Colonic mucosa (tissue), 4 donors: ENCODE data around the gene TRABD2B. TPM values are rescaled to one million over a fixed set of nuclear protein-coding genes. Genes with fewer than 3 reads are reported as not detected.

ENCODE experiments used
- DNase-seq: peaks from one replicate; pipeline ENCODE4 v3.0.0-alpha.2; 2020
- H3K27ac ChIP-seq: fragments of 200-600 bp; one replicate; pipeline ENCODE4 v1.8.0; 2021
- H3K27me3 ChIP-seq: fragments of 200-600 bp; one replicate; pipeline ENCODE4 v1.8.0; 2021
- H3K36me3 ChIP-seq: fragments of 200-600 bp; one replicate; pipeline ENCODE4 v1.8.0; 2021
- H3K4me1 ChIP-seq: fragments of 200-600 bp; one replicate; pipeline ENCODE4 v1.8.0; 2021; ENCODE audit warnings: mild to moderate bottlenecking
- H3K4me3 ChIP-seq: fragments of 200-600 bp; one replicate; pipeline ENCODE4 v1.8.0; 2021
- H3K9ac ChIP-seq, 2 donors: one replicate each; pipeline ENCODE4 v1.7.0; 2013; ENCODE audit warnings: control low read depth in 2 of 2, low read depth in 2 of 2, low read length in 2 of 2
- H3K9me3 ChIP-seq: fragments of 200-600 bp; one replicate; pipeline ENCODE4 v1.8.0; 2021
- intact Hi-C: fragments of 100-400 bp; cut with DNase I; formaldehyde crosslinking; loops from one replicate; pipeline ENCODE4 v1.14.1; 2022
- total RNA-seq, 2 donors: library from RNA; stranded (reverse); fragmentation: NEBNext Ultra II Directional in 1 of 2; extraction: Animal tissue kit (Norgen Biotek cat#: 25700) in 1 of 2; gene quantifications; one replicate each; pipeline ENCODE4 v1.2.1, GENCODE V29; 2021
- TF ChIP-seq, protein P1 (sequence below): fragments of 200-600 bp; IDR thresholded peaks from one replicate; pipeline ENCODE4 v1.8.0; 2022; ENCODE audit warnings: antibody characterized with exemption, mild to moderate bottlenecking
- donor health status: healthy.
- donor health status: DM: no; HTN: no; CAD: no.
- donor health status: DM: no; HTN: no; CAD: no.

Gene TRABD2B
- total RNA-seq, 2 donors from 2014 or later = 0.42 to 0.77 TPM

DNA sequence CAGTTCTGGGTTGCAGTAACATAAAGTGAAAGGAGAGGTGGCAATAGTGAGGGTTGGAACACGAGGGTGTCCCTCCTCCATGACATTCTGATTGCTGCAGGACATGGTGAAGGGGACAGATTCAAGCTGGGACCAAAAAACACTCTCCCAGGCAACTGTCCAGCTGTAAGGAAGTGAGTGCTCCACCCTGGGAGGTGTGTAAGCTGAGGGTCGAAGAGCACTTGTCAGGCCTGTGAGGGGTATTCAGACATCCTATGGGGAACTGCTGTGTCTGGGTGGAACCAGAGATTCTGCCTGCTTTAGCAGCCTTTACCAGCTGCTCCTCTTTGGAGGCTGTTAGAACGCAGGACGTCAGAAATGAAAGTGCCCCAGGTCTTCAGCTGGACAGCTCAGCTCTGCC, 212.1 kb downstream of the TRABD2B start:
- TF ChIP-seq, protein P1, sequence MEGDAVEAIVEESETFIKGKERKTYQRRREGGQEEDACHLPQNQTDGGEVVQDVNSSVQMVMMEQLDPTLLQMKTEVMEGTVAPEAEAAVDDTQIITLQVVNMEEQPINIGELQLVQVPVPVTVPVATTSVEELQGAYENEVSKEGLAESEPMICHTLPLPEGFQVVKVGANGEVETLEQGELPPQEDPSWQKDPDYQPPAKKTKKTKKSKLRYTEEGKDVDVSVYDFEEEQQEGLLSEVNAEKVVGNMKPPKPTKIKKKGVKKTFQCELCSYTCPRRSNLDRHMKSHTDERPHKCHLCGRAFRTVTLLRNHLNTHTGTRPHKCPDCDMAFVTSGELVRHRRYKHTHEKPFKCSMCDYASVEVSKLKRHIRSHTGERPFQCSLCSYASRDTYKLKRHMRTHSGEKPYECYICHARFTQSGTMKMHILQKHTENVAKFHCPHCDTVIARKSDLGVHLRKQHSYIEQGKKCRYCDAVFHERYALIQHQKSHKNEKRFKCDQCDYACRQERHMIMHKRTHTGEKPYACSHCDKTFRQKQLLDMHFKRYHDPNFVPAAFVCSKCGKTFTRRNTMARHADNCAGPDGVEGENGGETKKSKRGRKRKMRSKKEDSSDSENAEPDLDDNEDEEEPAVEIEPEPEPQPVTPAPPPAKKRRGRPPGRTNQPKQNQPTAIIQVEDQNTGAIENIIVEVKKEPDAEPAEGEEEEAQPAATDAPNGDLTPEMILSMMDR = no peak
- no peak for DNase-seq
- H3K27ac ChIP-seq = no peak overlapping the region
- H3K9me3 ChIP-seq = no peaks in the 10 kb centered on the region
- no peak overlapping the region for H3K4me3 ChIP-seq
- H3K36me3 ChIP-seq = no peaks in the 10 kb centered on the region
- no peak overlapping the region for H3K9ac ChIP-seq
- intact Hi-C loops = no loop called here
- no peaks in the 10 kb centered on the region for H3K4me1 ChIP-seq
- no peaks in the 10 kb centered on the region for H3K27me3 ChIP-seq

DNA sequence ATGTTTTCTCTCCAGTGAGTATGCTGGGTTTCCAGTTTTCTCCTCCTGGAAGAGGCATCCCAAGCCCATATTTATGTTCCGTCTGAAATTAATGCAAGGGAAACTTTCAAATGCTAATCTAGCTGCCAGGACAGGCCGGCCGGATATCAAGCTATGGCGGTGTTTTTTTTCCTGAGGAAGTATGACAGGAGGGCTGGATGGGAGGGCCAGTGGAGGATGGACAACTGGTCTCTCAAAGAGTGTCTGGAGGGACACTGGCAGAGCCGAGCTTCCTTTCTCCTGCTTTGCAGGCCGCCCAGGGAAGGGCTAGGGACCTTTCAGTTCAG, 212.7 kb downstream of the TRABD2B start:
- H3K9me3 ChIP-seq = no peaks in the 10 kb centered on the region
- no peaks in the 10 kb centered on the region for H3K36me3 ChIP-seq
- H3K27ac ChIP-seq = no peak overlapping the region
- no peaks in the 10 kb centered on the region for H3K27me3 ChIP-seq
- TF ChIP-seq, protein P1 = no peak
- H3K9ac ChIP-seq = no peak overlapping the region
- H3K4me3 ChIP-seq = no peak overlapping the region
- intact Hi-C loops = no loop called here
- DNase-seq = no peak
- H3K4me1 ChIP-seq = no peaks in the 10 kb centered on the region

DNA sequence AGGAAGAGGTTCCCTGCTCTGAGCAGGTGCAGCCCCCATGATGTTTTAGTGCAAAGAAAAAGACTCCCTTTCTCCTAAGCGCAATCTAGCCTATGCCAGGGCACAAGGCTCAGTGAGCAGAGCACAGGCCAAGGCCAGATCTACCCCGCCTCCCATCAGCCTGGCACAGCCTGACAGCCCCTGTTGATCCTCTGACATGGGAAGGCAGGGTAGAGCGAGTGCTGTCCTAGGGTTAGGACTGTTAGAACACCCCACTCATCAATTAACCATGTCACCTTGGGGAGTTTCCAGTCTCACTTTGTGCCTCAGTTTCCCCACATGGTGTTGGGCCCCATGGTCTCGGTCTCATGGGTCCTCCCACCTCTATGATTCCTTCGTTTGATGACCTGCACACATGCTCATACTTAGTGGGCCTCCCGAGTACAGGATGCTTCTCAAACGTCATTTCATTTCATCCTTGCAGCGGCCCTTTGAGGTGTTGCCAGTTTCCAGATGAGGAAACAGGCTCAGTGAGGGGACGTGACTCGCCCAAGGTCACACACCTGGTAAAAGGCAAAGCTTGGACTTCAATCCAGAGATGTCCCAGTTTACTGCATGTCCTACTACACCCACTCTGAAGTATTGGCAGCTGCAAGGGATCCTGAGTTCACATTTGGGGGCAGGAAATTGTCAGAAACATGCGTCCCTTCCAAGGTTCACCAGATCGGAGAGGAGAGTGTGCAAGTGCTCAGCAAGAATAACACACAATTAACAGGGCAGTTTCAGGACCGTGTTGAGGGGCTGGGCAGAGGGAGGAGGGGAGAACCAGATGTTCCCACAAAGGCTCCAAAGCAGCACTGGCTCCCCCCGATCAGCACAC, 213.3 kb downstream of the TRABD2B start:
- Histone ChIP-seq H3K27me3 (no peaks in the 10 kb centered on the region), H3K4me3 (no peak overlapping the region), H3K27ac (no peak overlapping the region), H3K36me3 (no peaks in the 10 kb centered on the region), H3K9me3 (no peaks in the 10 kb centered on the region), H3K9ac (no peak overlapping the region), H3K4me1 (no peaks in the 10 kb centered on the region)
- DNase-seq = no peak
- TF ChIP-seq, protein P1 = no peak
- intact Hi-C loops = no loop called here

DNA sequence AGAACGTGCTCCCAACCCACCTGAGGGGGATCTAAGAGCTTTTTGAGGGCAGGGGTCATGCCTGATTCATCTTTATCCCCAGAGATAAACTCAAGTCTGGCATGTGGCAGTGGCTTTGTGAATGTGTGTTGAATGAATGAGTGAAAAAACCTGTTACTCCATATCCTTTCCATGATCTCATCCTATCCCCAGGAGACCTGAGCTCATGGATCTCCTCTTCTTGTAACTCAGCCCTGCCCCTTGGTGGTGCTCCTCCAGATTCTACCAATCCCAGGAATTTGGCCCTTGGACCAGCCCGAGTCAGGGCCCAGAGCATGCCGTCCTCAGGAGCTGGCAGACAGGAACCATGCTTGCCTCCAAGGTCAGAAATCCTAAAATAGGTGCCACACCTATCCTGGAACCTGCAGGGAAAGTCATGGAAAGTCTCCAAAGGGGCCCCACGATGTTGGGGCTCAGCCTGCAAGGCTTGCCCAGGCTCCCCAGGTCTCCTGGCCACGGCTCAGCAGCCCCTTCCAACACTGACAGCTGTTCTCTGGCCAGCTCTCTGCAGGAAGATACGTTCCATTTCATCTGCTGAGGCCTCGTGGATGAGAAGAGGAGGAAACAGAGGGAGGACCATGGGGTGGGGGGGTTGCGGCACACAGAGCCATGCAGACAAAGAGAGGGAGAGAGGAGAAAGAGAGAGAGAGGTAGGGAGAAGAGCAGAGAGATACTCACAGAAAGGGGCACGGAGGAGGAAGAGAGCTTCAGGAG, 214.6 kb downstream of the TRABD2B start:
- no peak for DNase-seq
- H3K9ac ChIP-seq = no peak overlapping the region
- TF ChIP-seq, protein P1 = no peak
- no peak overlapping the region for H3K4me3 ChIP-seq
- no peaks in the 10 kb centered on the region for H3K4me1 ChIP-seq
- no peaks in the 10 kb centered on the region for H3K9me3 ChIP-seq
- no peak overlapping the region for H3K27ac ChIP-seq
- no peaks in the 10 kb centered on the region for H3K36me3 ChIP-seq
- intact Hi-C loops = no loop called here
- H3K27me3 ChIP-seq = no peaks in the 10 kb centered on the region

DNA sequence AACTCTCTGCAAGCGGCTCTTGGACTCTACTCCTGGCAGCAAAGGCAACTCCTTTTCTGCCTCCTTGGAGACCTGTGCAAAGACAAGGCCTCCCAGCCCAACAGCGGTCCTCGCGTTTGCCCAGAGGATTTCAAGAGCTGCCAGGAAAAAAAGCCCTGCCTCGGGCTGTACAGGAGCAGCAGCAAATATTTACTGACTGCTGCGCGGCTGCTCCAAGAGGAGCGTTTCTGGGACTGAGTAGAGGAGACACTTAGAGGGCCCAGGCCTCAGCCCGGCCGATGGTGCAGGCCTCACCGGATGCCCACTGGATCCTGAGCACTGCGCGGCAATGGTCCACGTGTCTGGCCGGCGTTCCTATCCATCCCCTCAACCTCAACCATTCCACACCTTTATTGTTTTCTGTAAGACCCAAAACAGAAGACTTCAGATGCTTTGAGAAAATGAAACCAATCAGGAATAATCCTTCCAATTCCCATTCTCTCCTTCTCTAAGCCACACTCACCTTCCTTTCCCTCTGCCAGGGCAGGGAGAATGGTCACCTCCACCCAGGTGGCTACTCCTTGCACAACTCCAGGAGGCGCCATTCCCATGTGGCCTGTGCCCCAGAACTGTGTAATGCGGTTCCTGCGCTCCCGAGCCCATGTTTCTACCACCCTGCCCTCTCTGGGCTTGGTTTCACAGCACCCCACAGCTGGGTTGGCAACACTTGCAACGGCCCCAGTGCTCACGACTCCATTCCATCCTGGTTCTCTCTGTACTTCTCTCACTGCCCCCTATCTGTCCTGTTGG, 215.8 kb downstream of the TRABD2B start:
- Histone ChIP-seq H3K36me3 (no peaks in the 10 kb centered on the region), H3K27ac (no peak overlapping the region), H3K9ac (no peak overlapping the region), H3K9me3 (no peaks in the 10 kb centered on the region), H3K4me3 (no peak overlapping the region), H3K4me1 (no peaks in the 10 kb centered on the region), H3K27me3 (no peaks in the 10 kb centered on the region)
- intact Hi-C loops = no loop called here
- no peak for DNase-seq
- TF ChIP-seq, protein P1 = no peak
